OCI-LY1 (cell line): Measurements from ENCODE around the gene C1orf159.

Experiments used
- H2AFZ ChIP-seq: fragments of 200-600 bp; sonication (generic), shearing (Covaris generic); 2 replicates; pipeline ENCODE4 v1.6.0; 2014; ENCODE audit warnings: antibody characterized with exemption, mild to moderate bottlenecking, low read length
- H3F3A ChIP-seq: fragments of 200-600 bp; sonication (generic), shearing (Covaris generic); 2 replicates; pipeline ENCODE4 v1.6.0; 2014; ENCODE audit warnings: mild to moderate bottlenecking, antibody characterized with exemption, low read length, moderate library complexity; ENCODE audit not compliant: insufficient read depth
- H3K27ac ChIP-seq: fragments of 200-600 bp; sonication (generic); 2 replicates; pipeline ENCODE4 v1.5.1; 2014; ENCODE audit warnings: low read length, mixed run types, mild to moderate bottlenecking, low read depth; ENCODE audit not compliant: poor library complexity, severe bottlenecking
- H3K27me3 ChIP-seq: fragments of 200-600 bp; sonication (generic); 2 replicates; pipeline ENCODE4 v1.6.0; 2014; ENCODE audit warnings: antibody characterized with exemption, mild to moderate bottlenecking, low read length, moderate library complexity; ENCODE audit not compliant: insufficient read depth
- H3K36me3 ChIP-seq: fragments of 200-600 bp; sonication (generic); 2 replicates; pipeline ENCODE4 v1.6.1; 2014; ENCODE audit warnings: mild to moderate bottlenecking, antibody characterized with exemption, low read length, moderate library complexity, mixed read lengths; ENCODE audit not compliant: insufficient read depth
- H3K4me1 ChIP-seq: fragments of 200-600 bp; sonication (generic); 2 replicates; pipeline ENCODE4 v1.5.1; 2014; ENCODE audit warnings: mild to moderate bottlenecking, low read length, moderate library complexity; ENCODE audit not compliant: insufficient read depth, severe bottlenecking
- H3K4me2 ChIP-seq: fragments of 200-600 bp; sonication (generic), shearing (Covaris generic); 2 replicates; pipeline ENCODE4 v1.6.1; 2014; ENCODE audit warnings: low read length
- H3K4me3 ChIP-seq: fragments of 200-600 bp; sonication (generic); 2 replicates; pipeline ENCODE4 v1.5.1; 2014; ENCODE audit warnings: low read length, low read depth, mild to moderate bottlenecking, mixed read lengths; ENCODE audit not compliant: poor library complexity, severe bottlenecking
- H3K79me2 ChIP-seq: fragments of 200-600 bp; shearing (Covaris generic); 2 replicates; pipeline ENCODE4 v1.6.1; 2016; ENCODE audit warnings: mixed run types, low read length, mixed read lengths; ENCODE audit not compliant: insufficient read depth
- H3K9ac ChIP-seq: fragments of 200-600 bp; sonication (generic), shearing (Covaris generic); 2 replicates; pipeline ENCODE4 v1.6.1; 2014; ENCODE audit warnings: mild to moderate bottlenecking, low read length, mixed read lengths
- H3K9me2 ChIP-seq: fragments of 200-600 bp; sonication (generic), shearing (Covaris generic); 2 replicates; pipeline ENCODE4 v1.6.1; 2014; ENCODE audit warnings: low read depth, mild to moderate bottlenecking, low read length, mixed read lengths
- H3K9me3 ChIP-seq: fragments of 200-600 bp; shearing (Covaris generic); 2 replicates; pipeline ENCODE4 v1.6.1; 2014; ENCODE audit warnings: low read length, mixed read lengths
- H4K20me1 ChIP-seq: fragments of 200-600 bp; sonication (generic), shearing (Covaris generic); 2 replicates; pipeline ENCODE4 v1.6.0; 2016; ENCODE audit warnings: mild to moderate bottlenecking, low read length; ENCODE audit not compliant: insufficient read depth
- EZH2 ChIP-seq: fragments of 200-600 bp; sonication (generic), shearing (Covaris generic); IDR thresholded peaks from 2 replicates; pipeline ENCODE4 v1.8.0; 2017; ENCODE audit warnings: borderline replicate concordance, mixed run types, mild to moderate bottlenecking, antibody characterized with exemption, low read length, moderate library complexity, mixed read lengths
- TF ChIP-seq, protein P1 (sequence below): fragments of 200-600 bp; sonication (generic), shearing (Covaris generic); IDR thresholded peaks from 2 replicates; pipeline ENCODE4 v1.5.1; 2017; ENCODE audit warnings: mild to moderate bottlenecking, antibody characterized with exemption, low read length, moderate library complexity, mixed read lengths

C1orf159 gene

GRCh38 chr1:1082239-1082775 lies 33.6 kb downstream of the C1orf159 start:
- TF ChIP-seq EZH2, result no peak
- TF ChIP-seq, protein P1, sequence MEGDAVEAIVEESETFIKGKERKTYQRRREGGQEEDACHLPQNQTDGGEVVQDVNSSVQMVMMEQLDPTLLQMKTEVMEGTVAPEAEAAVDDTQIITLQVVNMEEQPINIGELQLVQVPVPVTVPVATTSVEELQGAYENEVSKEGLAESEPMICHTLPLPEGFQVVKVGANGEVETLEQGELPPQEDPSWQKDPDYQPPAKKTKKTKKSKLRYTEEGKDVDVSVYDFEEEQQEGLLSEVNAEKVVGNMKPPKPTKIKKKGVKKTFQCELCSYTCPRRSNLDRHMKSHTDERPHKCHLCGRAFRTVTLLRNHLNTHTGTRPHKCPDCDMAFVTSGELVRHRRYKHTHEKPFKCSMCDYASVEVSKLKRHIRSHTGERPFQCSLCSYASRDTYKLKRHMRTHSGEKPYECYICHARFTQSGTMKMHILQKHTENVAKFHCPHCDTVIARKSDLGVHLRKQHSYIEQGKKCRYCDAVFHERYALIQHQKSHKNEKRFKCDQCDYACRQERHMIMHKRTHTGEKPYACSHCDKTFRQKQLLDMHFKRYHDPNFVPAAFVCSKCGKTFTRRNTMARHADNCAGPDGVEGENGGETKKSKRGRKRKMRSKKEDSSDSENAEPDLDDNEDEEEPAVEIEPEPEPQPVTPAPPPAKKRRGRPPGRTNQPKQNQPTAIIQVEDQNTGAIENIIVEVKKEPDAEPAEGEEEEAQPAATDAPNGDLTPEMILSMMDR, result no peak
- Histone ChIP-seq H3K4me3 (no peak overlapping the region), H3K4me1 (no peaks in the 10 kb centered on the region), H3K36me3 (no peaks in the 10 kb centered on the region), H3F3A (no peaks in the 10 kb centered on the region), H3K9me2 (no peaks in the 10 kb centered on the region), H3K27ac (no peak overlapping the region), H3K9ac (no peak overlapping the region), H3K27me3 (0 out of 2 replicates have a peak, but pooled peaks cover 3% of the 10 kb centered on the region), H3K79me2 (no peaks in the 10 kb centered on the region), H3K4me2 (no peak overlapping the region), H4K20me1 (no peaks in the 10 kb centered on the region), H2AFZ (no peak overlapping the region), H3K9me3 (no peaks in the 10 kb centered on the region)

- Histone ChIP-seq H3K9me3 (no peaks in the 10 kb centered on the region), H3K36me3 (no peaks in the 10 kb centered on the region), H3K79me2 (no peaks in the 10 kb centered on the region), H3K27me3 (0 out of 2 replicates have a peak, but pooled peaks cover 3% of the 10 kb centered on the region), H3K9me2 (no peaks in the 10 kb centered on the region), H3K4me2 (no peak overlapping the region), H3K4me3 (no peak overlapping the region), H3K27ac (no peak overlapping the region), H3K4me1 (no peaks in the 10 kb centered on the region), H4K20me1 (no peaks in the 10 kb centered on the region), H3K9ac (no peak overlapping the region), H3F3A (no peaks in the 10 kb centered on the region), H2AFZ (no peak overlapping the region)
- TF ChIP-seq EZH2, result no peak
- TF ChIP-seq, protein P1, result no peak
Measured at GRCh38 chr1:1081311-1082238, 34.3 kb downstream of the C1orf159 start.

DNA sequence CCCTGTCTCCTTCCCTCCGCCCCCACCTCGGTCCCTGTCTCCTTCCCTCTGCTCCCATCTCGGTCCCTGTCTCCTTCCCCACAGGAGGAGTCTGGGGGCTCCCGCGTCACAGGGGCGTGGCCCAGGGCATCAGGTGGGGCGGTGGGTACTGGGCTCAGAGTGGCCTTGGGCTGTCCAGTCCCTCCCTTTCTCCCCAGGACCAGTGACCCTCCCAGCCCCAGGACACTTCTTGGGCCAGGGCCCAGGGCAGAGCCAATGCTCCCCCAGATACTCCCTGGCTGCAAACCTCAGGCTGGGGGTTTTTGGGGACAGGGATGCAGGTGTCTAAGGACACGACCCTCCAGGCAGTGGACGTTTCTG lies 35.0 kb downstream of the C1orf159 start:
- Histone ChIP-seq H3K4me1 (no peaks in the 10 kb centered on the region), H3K27me3 (no peaks in the 10 kb centered on the region), H2AFZ (no peak overlapping the region), H3F3A (no peaks in the 10 kb centered on the region), H3K36me3 (no peaks in the 10 kb centered on the region), H3K4me2 (no peak overlapping the region), H3K27ac (no peak overlapping the region), H4K20me1 (no peaks in the 10 kb centered on the region), H3K9me3 (no peaks in the 10 kb centered on the region), H3K79me2 (no peaks in the 10 kb centered on the region), H3K4me3 (no peak overlapping the region), H3K9ac (no peak overlapping the region), H3K9me2 (no peaks in the 10 kb centered on the region)
- TF ChIP-seq EZH2, result no peak
- TF ChIP-seq, protein P1, result no peak
